K562 (cell line): ENCODE measurements around the gene TLE4. TPM values are rescaled to one million over a fixed set of nuclear protein-coding genes. Genes with fewer than 3 reads are reported as not detected.

Experiments used
- ATAC-seq: fragments of 200-7000 bp; cut with Tn5 transposase; 3 replicates; pipeline ENCODE4 v1.9.1; 2020; ENCODE audit warnings: moderate library complexity
- BruUV-seq: library from RNA; stranded (reverse); fragments of 400-500 nt; replicated peaks from 2 replicates; lab custom pipeline; 2021; lab: Mats Ljungman, UMichigan
- CTCF ChIA-PET: fragments of 300-600 bp; formaldehyde crosslinking; extraction: SDS; loops from one replicate; lab custom pipeline; 2021; ENCODE audit warnings: low intra/inter-chr PET ratio; lab: Yijun Ruan, JAX
- POLR2A ChIA-PET: fragments of 300-600, 350-650 bp; sonication (Branson Sonifier 250); formaldehyde crosslinking; extraction: SDS; loops from one replicate; lab custom pipeline; 2021; ENCODE audit warnings: antibody characterized with exemption, inconsistent platforms; lab: Yijun Ruan, JAX
- DNase-seq, 4 experiments: peaks; one replicate each; pipeline versions ENCODE4 v3.0.0 to v3.0.0-alpha.2; 2011 to 2018; ENCODE audit warnings: low spot score in 3 of 4, mixed read lengths in 3 of 4; ENCODE audit errors: extremely low read depth in 1 of 4
- FAIRE-seq: peaks from 2 replicates; lab custom pipeline; 2011; peaks lifted over from hg19 to GRCh38; lab: Jason Lieb, UNC
- H2AFZ ChIP-seq: 2 replicates; pipeline ENCODE4 v1.6.0; 2011; ENCODE audit warnings: low read depth, low read length, control low read depth, inconsistent platforms
- H3K27ac ChIP-seq: fragments of 200-600 bp; 3 replicates; pipeline ENCODE4 v1.8.0; 2011; ENCODE audit warnings: low read depth, mild to moderate bottlenecking, control low read depth, inconsistent platforms, low read length, moderate library complexity, mixed read lengths; ENCODE audit errors: extremely low read depth
- H3K27me3 ChIP-seq, 2 experiments: fragments of 300-600 bp in 1 of 2; 2 replicates in 1 of 2; 3 replicates in 1 of 2; pipeline versions ENCODE4 v1.6.0 to v1.8.0; 2011; ENCODE audit warnings: inconsistent platforms in 2 of 2, low read length in 2 of 2, mild to moderate bottlenecking in 1 of 2, mixed read lengths in 1 of 2, moderate library complexity in 1 of 2; ENCODE audit not compliant: control insufficient read depth in 2 of 2, insufficient read depth in 2 of 2
- H3K36me3 ChIP-seq: fragments of 300-600 bp; 3 replicates; pipeline ENCODE4 v1.8.0; 2011; ENCODE audit warnings: mild to moderate bottlenecking, low read length, inconsistent platforms; ENCODE audit not compliant: control insufficient read depth, insufficient read depth
- H3K4me1 ChIP-seq, 2 experiments: fragments of 200-600 bp in 1 of 2; replicated peaks in 1 of 2; 2 replicates in 1 of 2; 3 replicates in 1 of 2; pipeline versions ENCODE4 v1.5.1 to v1.8.0; 2011; ENCODE audit warnings: inconsistent platforms in 2 of 2, low read length in 2 of 2, mild to moderate bottlenecking in 1 of 2, mixed read lengths in 1 of 2, moderate library complexity in 1 of 2; ENCODE audit not compliant: control insufficient read depth in 2 of 2, insufficient read depth in 2 of 2
- H3K4me2 ChIP-seq: 2 replicates; pipeline ENCODE4 v1.6.1; 2011; ENCODE audit warnings: low read length, control low read depth, inconsistent platforms, mixed read lengths; ENCODE audit not compliant: insufficient read depth
- H3K4me3 ChIP-seq: fragments of 200-600 bp; sonication (generic), shearing (Covaris generic); 2 replicates; pipeline ENCODE4 v1.5.1; 2016; ENCODE audit warnings: control low read depth, inconsistent platforms
- H3K79me2 ChIP-seq: fragments of 200-600 bp; 3 replicates; pipeline ENCODE4 v1.8.0; 2011; ENCODE audit warnings: low read length, inconsistent platforms; ENCODE audit not compliant: control insufficient read depth, insufficient read depth
- H3K9ac ChIP-seq, 2 experiments: 2 replicates each; pipeline versions ENCODE4 v1.6.0 to v1.6.1; 2011; ENCODE audit warnings: low read depth in 2 of 2, low read length in 2 of 2, control low read depth in 1 of 2, inconsistent platforms in 1 of 2, mild to moderate bottlenecking in 1 of 2, mixed read lengths in 1 of 2; ENCODE audit not compliant: insufficient read depth in 1 of 2
- H3K9me1 ChIP-seq: one replicate; pipeline ENCODE4 v1.6.0; 2011; ENCODE audit warnings: inconsistent platforms, mild to moderate bottlenecking, low read length, moderate library complexity; ENCODE audit not compliant: control insufficient read depth, insufficient read depth
- H3K9me3 ChIP-seq: replicated peaks from 2 replicates; pipeline ENCODE4 v1.5.1; 2011; ENCODE audit warnings: low read depth, low read length, inconsistent platforms; ENCODE audit not compliant: control insufficient read depth, insufficient read depth
- H4K20me1 ChIP-seq: replicated peaks from 2 replicates; pipeline ENCODE4 v1.6.1; 2011; ENCODE audit warnings: low read length, inconsistent platforms, mixed read lengths; ENCODE audit not compliant: control insufficient read depth, insufficient read depth
- MXI1 ChIP-seq: IDR thresholded peaks from 2 replicates; pipeline ENCODE4 v1.6.1; 2011; ENCODE audit warnings: low read depth, mild to moderate bottlenecking, improper control_type of control experiment, low read length
- RAD21 ChIP-seq, 2 experiments: fragments of 250-450 bp in 1 of 2; fragments of 450-650 bp in 1 of 2; sonication (Bioruptor Pico) in 1 of 2; formaldehyde crosslinking in 1 of 2; IDR thresholded peaks in 1 of 2; conservative IDR thresholded peaks in 1 of 2; 2 replicates each; pipeline versions ENCODE4 v1.4.0 to v1.8.0; 2020 to 2022; ENCODE audit warnings: mild to moderate bottlenecking in 2 of 2, moderate library complexity in 1 of 2
- RBM39 ChIP-seq: fragments of 200-400 bp; formaldehyde crosslinking; optimal IDR thresholded peaks from 2 replicates; pipeline ENCODE3; 2018; ENCODE audit warnings: low read depth, low read length
- ZNF589 ChIP-seq: fragments of 200-800 bp; sonication (Bioruptor generic); IDR thresholded peaks from 2 replicates; pipeline ENCODE4 v1.6.1; 2016; ENCODE audit warnings: low read depth, missing genetic modification characterization, missing compliant biosample characterization
- ZNF695 ChIP-seq: fragments of 450-650 bp; formaldehyde crosslinking; IDR thresholded peaks from 2 replicates; pipeline ENCODE4 v1.4.0; 2020; ENCODE audit warnings: mild to moderate bottlenecking, moderate library complexity
- WGBS: fragments of 100-300 bp; shearing (Covaris generic); methylation state at CpG from one replicate; pipeline ENCODE4 v1.1.6; 2016; ENCODE audit warnings: low coverage, mixed read lengths; ENCODE audit not compliant: insufficient coverage; ENCODE audit errors: missing lambda C conversion rate; 5-methylcytosine and 5-hydroxymethylcytosine counted together
- in situ Hi-C: fragments of 300-500 bp; cut with MboI; formaldehyde crosslinking; loops from 4 replicates; pipeline ENCODE4 v1.15.0; 2018; ENCODE audit warnings: inconsistent platforms, mixed read lengths
- intact Hi-C: fragments of 100-400 bp; cut with micrococcal nuclease; formaldehyde crosslinking; loops from 2 replicates; pipeline ENCODE4 v1.14.2; 2022
- polyA plus RNA-seq, 8 experiments: library from polyadenylated mRNA; depleted of rRNA in 4 of 8; stranded (reverse) in 5 of 8; unstranded in 3 of 8; fragments of >200 nt; fragmentation: Nextera tagmentation in 2 of 8; fragmentation: Illumina TruSeq in 1 of 8; extraction: Ambion mirVana in 2 of 8; extraction: Trizol in 1 of 8; gene quantifications; 2 replicates each; pipeline versions ENCODE4 v1.2.1 to v1.2.3, GENCODE V29; 2011 to 2014; ENCODE audit warnings: inconsistent platforms in 1 of 8, missing spikeins in 1 of 8
- total RNA-seq, 7 experiments: library from RNA; depleted of rRNA in 6 of 7; stranded (reverse); fragments of >200 nt in 6 of 7; fragmentation: Illumina TruSeq in 2 of 7; extraction: Trizol in 2 of 7; gene quantifications; 2 replicates each; pipeline versions ENCODE4 v1.2.1 to v1.2.3, GENCODE V29; 2011 to 2021; ENCODE audit warnings: low replicate concordance in 1 of 7

TLE4 gene
- total and polyA plus RNA-seq, 9 of the 15 experiments (the other 6 are each of a cell fraction or from before 2014, with no cell fraction given) = 1.1 to 8.8 (median 5.7) TPM

DNA sequence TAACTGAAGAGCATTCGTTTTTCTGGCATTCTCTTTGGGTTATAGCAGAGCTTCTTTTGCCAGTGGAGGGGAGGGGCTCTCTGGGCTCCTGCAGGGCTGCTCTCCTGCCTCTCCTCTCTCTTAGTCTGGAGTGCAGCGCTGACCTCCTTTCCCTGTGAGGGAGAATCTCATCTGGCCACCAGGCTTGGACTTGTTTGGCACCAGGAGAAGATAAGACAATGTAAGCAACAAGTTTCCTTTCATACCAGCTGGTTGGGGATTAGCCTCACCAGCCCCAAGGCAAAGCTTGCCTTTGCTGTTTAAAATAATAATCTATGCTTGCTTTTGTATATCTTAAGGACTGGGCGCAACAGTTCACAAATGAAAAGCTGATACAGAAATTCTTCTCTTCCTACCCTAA is 196.4 kb downstream of the TLE4 start:
- TF ChIP-seq RBM39 (no peak), MXI1 (no peak), ZNF695 (CRISPR knock-in tag) (no peak), RAD21 (CRISPR knock-in tag; conservative IDR thresholded peaks at IDR 0.05 in 1 of 2, IDR thresholded peaks at IDR 0.05 in 1 of 2) (no peak), ZNF589 (CRISPR knock-in tag) (no peak)
- BruUV-seq = no TSS peak
- H3K36me3 ChIP-seq = no peaks in the 10 kb centered on the region
- no peak overlapping the region for H3K4me3 ChIP-seq
- H3K4me1 ChIP-seq = no peaks in the 10 kb centered on the region
- H3K4me2 ChIP-seq = no peak overlapping the region
- intact Hi-C loops = no loop called here
- FAIRE-seq (no peak), DNase-seq (no peak), ATAC-seq (no peak)
- CTCF ChIA-PET = no interaction called here
- H3K9me3 ChIP-seq = no peaks in the 10 kb centered on the region
- no peaks in the 10 kb centered on the region for H4K20me1 ChIP-seq
- 0% methylated on average over 2 of the region's 3 CpGs for WGBS
- no peak overlapping the region for H2AFZ ChIP-seq
- in situ Hi-C loops = no loop called here
- H3K9me1 ChIP-seq = no peaks in the 10 kb centered on the region
- POLR2A ChIA-PET = no interaction called here
- no peak overlapping the region for H3K27ac ChIP-seq
- no peaks in the 10 kb centered on the region for H3K79me2 ChIP-seq
- no peaks in the 10 kb centered on the region for H3K27me3 ChIP-seq
- no peak overlapping the region for H3K9ac ChIP-seq
